Measurements from ENCODE around the gene GLG1.
"Not testable (repeated sequence)": the region's sequence is repeated elsewhere in the genome, so short reads cannot be mapped to it uniquely, and the experiment has no call there.

The GLG1 gene

DNA sequence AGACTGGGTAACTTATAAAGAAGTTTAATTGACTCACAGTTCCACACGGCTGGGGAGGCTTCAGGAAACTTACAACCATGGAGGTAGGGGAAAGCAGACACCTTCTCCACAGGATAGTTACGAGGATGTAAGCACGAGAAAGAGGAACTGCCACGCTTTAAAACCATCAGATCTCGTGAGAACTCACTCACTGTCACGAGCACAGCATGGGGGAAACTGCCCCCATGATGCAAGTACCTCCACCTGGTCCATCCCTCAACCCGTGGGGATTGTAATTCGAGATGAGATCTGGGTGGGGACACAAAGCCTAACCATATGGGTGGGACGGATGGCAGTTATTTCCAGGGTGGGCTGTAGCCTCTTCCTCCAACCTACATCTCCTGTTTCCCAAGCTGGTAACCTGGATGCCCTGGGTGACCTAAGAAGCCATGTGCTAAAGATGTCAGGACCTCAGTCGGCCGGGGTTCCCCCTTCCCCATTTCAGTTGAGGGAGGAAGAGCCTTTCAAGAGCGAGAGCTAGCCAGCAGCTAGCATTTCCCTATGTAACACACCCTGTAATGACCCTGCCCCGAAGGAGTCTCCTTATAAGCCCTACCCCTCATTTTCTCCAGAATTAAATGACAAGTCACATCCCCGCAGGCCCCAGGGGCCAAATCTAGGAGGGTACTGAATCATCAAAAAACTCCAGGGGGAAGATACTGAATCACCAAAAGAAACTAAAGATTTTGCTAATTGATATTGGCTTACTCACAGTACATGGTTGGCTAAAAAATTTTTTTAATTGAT is 202.6 kb downstream of the GLG1 start:
- FAIRE-seq = not testable (repeated sequence)

DNA sequence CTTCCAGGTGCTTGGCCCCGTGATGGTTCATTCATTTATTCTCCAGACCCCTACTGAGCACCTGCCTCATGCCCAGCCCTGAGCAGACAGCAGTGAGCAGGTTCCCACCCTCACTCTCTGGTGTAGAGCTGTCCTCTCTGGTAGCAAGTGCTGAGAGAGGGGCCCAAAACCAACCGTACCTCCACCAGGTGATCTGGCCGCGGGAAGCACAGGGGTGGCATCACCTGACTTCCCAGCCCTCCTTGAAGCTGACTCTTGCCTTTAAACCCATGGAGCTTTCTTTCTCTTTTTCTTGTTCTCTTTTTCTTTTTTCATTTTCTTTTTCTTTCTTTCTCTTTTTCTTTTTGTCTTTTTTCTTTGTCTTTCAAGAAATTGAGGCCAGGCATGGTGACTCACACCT is 206.7 kb downstream of the GLG1 start:
- FAIRE-seq = not testable (repeated sequence)

GRCh38 chr16:74398212-74398895 is 208.6 kb downstream of the GLG1 start:
- not testable (repeated sequence) for FAIRE-seq

Measured in colon (tissue), 2 donors.